HG03520 (cell line): ENCODE measurements around the gene IL3.

Experiments
- ATAC-seq: cut with Tn5 transposase; IDR thresholded peaks from one replicate; pipeline ENCODE4 v1.9.1; 2021; ENCODE audit warnings: mild to moderate bottlenecking, moderate library complexity; ENCODE audit not compliant: unreplicated experiment

The IL3 gene, protein sequence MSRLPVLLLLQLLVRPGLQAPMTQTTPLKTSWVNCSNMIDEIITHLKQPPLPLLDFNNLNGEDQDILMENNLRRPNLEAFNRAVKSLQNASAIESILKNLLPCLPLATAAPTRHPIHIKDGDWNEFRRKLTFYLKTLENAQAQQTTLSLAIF

DNA sequence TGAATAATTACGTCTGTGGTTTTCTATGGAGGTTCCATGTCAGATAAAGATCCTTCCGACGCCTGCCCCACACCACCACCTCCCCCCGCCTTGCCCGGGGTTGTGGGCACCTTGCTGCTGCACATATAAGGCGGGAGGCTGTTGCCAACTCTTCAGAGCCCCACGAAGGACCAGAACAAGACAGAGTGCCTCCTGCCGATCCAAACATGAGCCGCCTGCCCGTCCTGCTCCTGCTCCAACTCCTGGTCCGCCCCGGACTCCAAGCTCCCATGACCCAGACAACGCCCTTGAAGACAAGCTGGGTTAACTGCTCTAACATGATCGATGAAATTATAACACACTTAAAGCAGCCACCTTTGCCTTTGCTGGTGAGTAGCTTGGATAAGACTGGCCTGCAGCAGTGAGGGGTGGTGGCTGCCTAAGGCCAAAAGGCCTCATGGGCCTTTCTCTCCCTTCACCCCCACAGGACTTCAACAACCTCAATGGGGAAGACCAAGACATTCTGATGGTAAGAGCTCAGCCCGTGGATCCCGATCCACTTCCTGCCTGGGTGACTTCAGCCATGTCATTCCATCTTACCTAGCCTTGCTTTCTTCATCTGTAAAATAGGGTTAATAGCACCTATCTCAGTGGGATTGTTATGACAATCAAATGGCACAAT is at the start of gene IL3:
Gene IL3 (plus strand): TSS at position 155 of the 661 bp plus-strand sequence. CDS start 52 bp downstream, at position 207.
- no peak for ATAC-seq

DNA sequence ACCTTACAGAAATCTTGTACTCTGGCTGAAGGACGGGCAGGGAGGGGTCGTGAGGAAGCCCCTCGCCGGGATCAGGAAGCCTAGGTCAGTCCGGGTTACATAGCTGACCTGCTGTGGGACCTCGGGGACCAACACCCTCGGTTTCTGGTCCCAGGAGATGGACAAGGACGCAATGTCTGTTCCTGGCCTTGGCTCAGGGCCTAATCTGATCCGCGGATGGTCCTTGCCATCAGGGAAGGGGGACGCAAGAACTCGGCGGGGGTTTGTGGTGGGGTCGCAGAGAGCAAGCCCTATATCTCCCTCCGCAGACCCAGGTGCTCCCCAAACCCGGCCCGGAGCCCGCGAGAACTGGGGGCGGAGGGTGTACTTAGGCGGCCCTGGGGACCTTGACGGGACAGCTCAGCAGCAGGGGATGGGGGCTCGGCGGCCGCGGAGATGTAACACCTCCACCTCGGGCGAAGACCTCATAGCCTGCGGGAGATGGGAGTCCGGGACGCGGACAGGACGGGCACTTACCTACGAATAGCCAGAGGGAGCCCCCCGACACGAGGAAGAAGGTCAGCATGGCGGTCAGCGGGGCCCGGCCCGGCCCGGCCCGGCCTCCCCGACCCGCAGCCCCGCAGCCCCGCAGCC is 49.4 kb upstream of the IL3 start:
- ATAC-seq, result no peak

DNA sequence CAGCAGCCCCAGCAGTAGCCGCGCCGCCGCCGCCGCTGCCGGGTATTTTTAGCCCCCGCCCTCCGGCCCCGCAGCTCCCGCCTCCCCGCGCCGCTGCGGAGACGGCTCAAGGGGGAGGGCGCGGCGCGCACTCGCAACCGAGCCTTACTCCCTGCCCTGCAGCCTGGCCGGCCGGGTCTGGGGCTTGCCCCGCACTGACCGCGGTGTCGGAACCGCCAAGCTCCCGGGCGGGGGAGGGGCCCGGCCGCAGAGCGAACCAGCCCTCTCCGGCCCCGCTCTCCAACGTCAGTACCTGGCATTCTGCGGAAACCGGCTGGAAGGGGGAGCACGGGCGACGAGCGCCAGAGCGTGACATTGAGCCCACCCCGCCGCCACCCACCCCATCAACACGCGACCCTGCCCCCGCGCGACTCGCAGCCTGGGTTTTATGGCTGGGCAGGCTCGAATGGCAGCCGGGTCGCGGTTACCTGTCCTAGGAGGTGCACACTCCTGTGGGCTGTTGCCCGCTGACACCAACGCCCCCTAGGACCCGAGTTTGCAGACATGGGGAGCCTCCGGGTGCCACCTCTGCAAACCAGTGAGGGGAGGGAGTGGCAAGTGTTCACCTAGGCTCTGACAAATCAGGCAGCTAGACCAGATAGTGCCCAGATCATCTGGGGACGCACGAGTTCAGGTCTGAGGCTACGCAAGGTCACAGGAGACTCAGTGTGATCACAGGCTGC is 48.7 kb upstream of the IL3 start, which contains the start of gene ACSL6:
Gene ACSL6 (minus strand): TSS at position 37 of the 722 bp plus-strand sequence. CDS start 105 bp downstream, outside the sequence.
- ATAC-seq, result no peak

DNA sequence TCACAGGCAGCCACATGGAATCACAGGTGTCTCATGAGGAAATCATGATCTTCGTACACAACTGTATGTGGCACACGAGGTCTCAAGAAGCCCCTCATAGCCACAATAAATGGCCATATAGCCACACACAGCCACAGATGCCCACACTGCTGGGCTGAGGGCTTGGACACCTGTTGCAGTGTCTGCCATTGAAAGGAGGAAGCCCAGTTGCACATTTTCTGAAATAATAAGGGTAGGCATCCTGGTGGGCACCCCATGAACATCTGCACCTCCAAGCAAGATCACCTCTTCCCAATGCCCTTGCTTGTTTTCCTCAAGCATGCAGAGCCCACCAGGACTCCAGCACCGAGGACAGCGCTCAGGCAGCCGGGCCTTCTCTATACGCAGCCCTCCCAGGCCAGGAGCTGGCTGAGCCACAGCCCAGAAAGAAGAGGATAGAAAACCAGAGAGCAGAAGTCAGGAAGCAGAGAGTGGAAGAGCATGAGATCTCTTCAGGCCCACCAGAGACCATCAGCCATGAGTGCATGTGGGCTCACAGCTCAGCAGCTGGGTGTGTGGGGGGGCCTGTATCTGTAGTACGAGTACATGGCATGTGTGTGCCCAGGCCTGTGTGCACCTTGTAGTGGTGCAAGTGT is 48.0 kb upstream of the IL3 start:
- ATAC-seq, result no peak

DNA sequence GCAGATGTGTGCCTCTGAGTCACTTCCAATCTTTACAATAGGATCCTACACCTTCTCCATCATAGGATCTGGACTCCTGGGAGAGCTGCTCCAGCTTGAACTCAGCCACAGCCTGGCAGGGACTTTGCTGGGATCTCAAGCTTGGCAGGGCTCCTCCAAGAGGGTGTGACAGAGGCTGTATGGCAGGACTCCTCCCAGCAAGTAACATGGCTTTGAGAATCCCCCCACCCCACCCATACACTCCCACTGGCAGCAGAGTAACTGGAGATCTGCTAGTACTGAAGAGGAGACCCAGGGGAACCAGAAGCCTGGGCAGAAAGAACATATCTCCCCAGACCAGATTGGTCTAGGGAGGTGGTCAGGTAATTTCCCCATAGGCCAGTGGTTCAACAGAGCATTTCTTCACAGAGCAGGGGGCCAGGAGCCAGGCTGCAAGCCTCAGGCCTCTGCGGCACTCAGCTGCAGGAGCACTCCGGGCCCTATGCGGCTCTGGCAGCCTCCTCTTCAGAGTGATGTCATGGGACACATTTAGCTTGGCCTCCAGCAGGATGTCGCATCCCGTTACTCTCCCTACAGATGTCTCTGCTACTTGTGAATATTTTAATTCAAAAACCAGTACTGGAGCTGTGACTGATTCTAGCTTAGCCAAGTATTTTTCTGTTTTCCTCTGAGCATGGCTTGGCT is 47.3 kb upstream of the IL3 start:
- no peak for ATAC-seq

DNA sequence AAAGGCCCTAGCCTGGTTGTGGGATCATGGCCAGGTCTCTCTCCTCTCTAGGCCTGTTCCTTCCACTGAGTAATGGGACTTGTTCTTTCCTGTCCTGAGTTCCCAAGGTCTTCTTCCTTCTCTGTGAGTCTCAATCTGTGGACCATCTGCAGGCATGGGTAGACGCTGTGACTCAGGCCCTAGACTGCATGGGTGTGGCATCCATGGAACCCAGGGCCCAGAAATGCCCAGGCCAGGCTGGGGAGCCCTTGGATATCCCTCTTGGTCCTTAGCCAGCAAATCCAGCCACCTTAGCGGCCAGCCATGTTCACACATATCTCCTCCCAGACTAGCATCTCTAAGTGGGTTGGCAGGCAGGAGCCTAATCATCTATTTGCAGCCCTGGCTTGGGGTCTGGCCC is 46.7 kb upstream of the IL3 start:
- ATAC-seq, result no peak

DNA sequence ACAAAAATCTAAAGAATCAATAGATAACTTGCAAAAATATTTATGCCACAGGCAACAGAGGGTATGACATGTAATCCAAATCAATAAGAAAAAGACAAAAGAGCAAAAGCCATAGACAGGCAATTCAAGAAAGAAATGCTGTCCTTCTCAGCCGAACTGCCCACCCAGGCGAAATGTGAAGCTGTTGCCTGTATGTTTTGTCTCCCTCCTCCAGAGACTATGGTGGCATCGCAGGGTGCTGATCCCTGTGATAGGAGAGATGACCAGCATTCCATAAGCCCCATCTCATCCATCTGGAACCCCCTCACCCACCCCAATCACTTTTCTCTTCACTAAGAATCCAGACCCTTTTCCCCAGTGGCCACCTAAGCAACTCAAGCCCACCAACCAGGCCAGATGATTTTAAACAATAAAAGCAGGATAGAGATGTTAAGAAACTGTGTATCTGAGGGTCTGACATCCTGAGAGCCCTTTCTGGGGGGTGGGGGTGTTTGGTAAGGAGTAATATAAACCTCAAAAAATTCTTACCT is 43.7 kb upstream of the IL3 start:
- ATAC-seq, result no peak

DNA sequence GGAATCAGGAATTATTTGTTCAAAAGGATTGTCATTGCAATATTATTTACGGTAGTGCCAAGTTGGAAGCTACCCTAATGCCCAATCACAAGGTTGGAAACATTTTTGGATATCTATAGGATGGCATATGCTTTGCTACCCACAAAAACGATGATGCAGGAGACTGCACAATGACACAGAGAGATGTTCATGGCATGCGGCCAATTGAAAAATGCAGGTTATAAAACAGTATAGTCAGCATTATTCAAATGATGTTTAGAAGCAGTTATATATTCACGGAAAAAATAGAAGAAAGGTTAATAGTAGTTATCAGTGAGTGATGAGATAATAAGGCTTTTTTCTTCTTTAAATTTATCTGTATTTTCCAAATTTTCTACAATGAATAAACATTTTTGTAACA is 43.1 kb upstream of the IL3 start:
- ATAC-seq, result no peak

DNA sequence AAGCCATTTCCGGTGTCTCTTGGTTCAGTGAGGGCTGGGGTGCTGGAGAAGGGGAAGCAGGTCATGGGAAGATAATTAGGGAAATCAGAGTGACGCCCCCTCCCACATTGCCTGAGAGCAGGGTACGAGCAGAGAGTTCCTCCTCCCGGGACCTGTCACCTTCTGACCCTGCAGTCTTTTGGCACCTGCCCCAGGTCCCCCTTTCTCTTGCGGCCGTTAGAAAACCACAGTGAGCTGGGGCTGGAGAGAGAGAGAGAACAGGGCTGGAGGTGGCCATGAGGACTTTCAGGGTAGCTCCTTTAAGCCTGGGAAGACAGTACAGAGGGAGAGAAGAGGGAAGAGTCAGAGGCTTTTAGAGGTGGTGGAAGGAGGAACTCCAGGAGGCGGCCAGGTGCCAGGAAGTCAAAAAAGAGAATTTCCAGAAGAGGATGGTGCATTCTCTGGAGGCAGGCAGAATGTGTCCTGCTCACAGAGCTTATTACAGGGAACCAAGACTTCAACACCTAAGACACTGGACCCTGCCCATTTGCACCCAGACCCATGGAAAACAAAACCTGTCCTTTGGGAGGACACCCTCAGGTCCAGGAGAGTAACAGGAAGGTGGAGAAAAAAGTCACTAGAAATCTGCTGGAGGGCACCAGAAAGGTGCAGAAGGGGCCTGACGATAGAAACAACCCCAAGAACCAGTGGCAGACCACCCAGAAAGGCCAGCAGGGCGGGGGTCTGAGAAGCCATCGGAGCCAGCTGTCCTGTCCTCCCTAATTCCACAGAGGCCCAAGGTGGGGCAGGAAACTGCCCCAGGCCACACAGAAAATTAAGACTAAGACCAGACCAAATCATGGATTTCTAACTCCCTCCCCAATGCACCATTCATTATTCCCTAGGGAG is 42.5 kb upstream of the IL3 start:
- ATAC-seq, result no peak

DNA sequence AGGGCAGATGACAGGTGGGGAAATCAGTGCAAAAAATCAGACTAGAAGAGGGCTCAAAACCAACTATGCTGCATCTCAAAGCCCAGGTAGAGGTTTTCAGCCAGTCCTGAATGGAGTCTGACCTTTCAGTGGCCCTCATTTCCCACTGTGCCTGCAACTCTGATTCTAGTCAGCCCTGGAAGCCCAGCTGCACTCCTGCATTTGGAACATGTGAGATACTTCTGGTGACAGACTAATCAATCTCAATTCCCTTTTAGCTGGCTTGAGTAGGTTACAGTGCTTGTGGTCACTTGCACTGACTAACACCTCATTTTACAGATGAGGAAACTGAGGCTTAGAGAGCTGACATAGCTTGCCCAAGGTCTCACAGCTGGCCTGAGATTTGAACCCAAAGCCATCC is 41.1 kb upstream of the IL3 start:
- ATAC-seq, result no peak

DNA sequence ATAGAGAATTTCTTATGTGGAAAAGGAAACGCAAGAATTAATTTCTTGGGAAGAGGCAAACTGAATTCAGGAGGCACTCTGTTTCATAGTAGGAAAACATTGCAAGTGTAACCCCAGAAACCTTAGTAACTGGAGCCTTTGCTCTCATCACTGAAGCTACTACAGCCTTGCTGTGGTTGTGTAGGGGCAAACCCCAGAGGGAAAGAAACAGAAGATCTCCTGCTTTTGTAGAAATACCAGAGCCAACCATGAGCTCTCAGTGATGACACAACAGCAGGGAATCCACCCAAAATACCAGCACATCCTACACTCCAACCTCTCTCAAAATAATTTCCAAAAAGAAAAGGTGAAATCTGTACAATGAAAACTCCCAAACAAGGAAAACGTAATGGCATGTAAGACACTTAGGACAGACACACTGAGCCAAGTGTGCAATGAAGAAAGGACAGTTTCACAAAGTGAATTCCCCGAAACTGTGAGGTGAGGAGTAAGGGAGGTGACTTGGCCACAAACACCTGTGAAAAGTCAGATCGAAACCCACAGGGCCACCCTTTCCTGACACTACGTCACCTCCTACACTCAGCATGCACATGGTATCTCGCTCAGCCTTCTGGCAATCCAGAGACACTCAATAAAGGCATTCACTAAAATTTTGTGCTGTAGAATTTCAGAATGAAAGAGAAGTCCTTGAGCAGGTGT is 40.4 kb upstream of the IL3 start:
- ATAC-seq, result peak; percentile 98

DNA sequence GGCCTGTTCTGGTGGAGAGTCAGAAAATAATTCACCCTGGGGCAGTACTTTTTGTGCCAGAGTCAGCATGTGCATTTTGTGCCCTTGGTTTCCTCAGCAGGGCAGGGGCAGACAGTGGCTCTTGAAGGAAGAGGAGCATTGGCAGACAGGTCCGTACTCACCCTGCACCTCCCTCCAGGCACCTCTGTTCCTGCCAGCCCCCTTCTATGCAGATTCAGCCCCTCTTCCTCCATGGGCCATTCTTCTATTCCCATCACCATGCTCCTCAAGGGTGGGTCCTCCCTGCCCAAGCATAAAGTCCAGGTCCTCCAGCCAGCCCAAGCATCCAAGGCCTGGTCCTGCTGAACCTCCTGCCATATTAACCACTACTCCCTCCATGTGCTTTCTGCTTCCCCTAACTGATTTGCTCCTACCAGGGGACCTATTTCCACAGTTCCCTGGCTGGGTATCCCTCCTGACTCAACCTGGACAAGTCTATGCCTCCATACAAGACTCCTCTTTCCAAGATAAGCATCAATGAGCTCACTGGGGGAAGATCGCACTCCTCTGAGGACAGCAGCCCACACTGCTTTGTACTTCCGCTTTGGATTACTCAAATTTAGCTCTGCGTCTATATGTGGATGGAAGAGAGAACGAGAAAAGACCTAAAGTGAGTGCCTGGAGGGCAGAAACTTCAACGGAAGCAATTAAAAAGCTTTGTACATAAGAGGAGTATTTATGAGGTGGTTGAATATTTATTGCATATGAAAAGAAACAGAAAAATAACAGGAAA is 39.7 kb upstream of the IL3 start:
- peak; percentile 17 for ATAC-seq

DNA sequence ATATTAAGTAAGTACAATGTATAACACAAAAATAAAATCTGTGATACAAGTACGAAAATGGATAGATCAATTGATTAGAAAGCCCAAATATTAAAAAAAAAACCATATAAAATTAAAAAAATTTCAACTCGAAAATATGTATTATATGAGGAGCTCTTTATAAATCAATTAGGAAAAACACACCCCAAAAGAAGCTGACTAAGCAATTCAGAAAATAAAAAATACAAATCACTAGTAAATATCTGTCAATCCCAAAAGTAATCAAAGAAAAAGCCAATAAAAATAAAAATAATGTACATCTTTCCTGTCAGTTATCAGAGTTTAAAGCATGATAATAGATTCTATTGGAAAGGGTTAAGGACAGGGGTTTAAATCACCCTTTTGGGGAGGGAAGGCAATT is 38.8 kb upstream of the IL3 start:
- no peak for ATAC-seq

DNA sequence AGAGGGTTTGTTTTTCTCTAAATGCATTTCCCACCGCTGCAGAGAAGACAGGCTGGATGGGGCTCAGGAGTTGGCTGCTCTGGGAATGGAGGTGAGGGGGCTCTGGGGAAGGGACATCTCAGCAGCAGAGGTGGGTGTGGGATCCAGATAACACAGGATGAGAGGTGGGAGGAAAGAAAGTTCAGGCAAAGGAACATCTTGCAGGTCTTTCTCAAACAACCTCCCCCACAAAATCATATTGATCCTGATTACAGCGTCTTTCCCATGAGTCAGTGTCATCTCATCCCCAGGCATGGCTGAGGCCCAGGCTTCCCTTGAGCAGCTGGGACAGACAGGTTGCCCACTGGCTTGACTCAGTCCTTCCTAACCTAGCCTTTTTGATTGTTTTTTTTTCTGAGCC is 37.7 kb upstream of the IL3 start:
- ATAC-seq, result no peak

DNA sequence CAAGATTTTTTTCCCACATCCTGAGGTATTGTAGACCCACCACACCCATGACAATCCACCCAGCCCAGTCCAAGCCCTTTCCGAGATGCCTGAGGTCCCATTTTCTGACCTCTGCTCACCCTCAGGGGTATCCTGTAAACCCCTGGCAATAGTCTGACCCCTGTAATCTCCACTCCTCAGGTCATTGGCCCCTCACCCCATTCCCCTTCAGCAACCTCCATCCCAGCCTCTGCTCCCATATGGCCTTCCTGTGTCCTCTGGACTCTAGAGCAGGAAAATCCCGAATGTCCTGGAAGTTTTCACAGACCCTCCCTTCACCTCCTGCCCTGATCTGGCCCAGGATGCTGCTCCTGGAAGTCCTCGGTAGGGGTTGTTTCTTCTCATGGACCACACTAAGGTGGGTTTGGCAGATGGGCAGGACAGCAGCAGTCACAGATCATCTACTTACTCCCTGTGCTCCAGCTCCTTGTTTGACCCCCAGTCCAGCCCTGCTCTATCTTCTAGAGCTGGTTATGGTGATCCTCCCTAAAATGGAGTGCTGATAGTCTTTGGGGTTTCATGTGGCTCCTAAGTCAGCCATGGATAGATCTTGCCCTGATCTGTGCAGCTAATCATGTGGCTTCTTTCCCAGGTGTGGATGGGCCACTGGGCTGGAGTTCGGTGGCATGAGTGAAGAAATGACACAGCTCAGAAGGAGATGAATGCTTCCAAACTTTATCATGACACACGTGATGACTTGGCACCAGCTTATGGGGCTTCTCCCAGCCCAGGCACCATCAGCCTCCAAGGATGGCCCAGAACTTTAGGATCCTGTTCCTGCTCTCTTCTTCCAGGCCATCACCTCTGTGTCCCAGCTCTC is 37.0 kb upstream of the IL3 start:
- no peak for ATAC-seq

DNA sequence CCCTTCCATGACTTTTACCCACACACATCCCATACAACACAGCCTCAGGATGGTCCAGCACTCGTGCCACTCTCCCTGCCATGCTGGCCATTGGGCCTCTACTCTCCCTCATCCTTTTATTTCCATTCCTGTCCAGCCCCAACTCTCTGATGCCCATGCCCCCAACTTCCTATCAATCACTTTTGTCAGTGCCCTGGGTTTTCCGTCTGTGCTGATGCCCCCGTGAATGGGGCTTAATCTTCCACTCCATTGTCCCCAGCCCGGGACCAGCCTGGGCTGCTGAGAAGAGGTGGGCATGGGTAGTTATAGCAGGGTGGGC is 36.4 kb upstream of the IL3 start:
- no peak for ATAC-seq

DNA sequence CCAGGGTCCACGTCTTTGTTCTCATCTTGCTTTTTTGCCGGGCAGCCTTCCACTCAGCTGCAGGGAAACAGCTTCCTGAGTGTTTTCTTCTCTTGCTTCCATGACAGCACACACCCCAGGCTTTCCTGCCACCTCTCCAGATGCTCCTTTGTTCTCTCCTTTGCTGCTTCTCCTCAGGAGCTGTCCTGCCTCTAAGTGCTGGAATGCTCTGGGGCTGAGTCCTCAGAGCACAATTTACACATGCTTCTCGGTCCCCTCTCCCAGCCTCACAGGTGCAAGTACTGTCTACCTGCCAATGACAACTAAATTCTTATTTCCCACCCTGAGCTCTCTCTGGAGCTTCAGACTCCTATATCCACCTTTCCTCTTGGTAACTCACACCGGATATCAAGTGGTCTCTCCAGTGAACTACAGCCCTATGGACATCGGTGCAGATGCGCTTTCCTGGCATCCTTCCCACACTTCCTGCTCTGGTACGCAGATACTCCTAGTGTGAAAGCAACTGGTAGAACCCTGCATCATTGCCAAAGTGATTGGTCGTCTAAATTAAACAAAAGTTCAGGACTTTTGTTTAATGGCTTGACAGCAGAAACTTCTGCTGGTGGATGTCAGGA is 35.6 kb upstream of the IL3 start:
- ATAC-seq, result no peak
